NAMALWA (cell line): ENCODE data around the gene TANC1.
A peak's percentile ranks its signal among the peaks of the same experiment; 100 is the strongest.

Experiments
- DNase-seq: peaks from one replicate; pipeline ENCODE4 v3.0.0-alpha.2; 2015; ENCODE audit warnings: low spot score

The TANC1 gene

GRCh38 chr2:159225025-159226016 lies 256.9 kb downstream of the TANC1 start:
- DNase-seq = no peak

- DNase-seq = no peak
Observed at GRCh38 chr2:159226059-159226461, 257.6 kb downstream of the TANC1 start.

- DNase-seq = peak; percentile 23
Observed at GRCh38 chr2:159226608-159227385, 258.4 kb downstream of the TANC1 start.

GRCh38 chr2:159227467-159227866 lies 259.0 kb downstream of the TANC1 start:
- no peak for DNase-seq

GRCh38 chr2:159228081-159228581 lies 259.7 kb downstream of the TANC1 start:
- no peak for DNase-seq

- no peak for DNase-seq
Observed at GRCh38 chr2:159229476-159230144, 261.2 kb downstream of the TANC1 start.

- no peak for DNase-seq
Observed at GRCh38 chr2:159230145-159230877, 261.9 kb downstream of the TANC1 start.

- no peak for DNase-seq
Observed at GRCh38 chr2:159232456-159233170, 264.2 kb downstream of the TANC1 start.

- no peak for DNase-seq
Observed at GRCh38 chr2:159234868-159235267, 266.4 kb downstream of the TANC1 start.

GRCh38 chr2:159243529-159243928 lies 275.1 kb downstream of the TANC1 start:
- no peak for DNase-seq

- no peak for DNase-seq
Observed at GRCh38 chr2:159246325-159246988, 278.0 kb downstream of the TANC1 start.

GRCh38 chr2:159249990-159250715 lies 281.7 kb downstream of the TANC1 start:
- DNase-seq = peak; percentile 52

- no peak for DNase-seq
Observed at GRCh38 chr2:159251296-159252173, 283.1 kb downstream of the TANC1 start.

- no peak for DNase-seq
Observed at GRCh38 chr2:159252905-159253304, 284.5 kb downstream of the TANC1 start.

GRCh38 chr2:159256159-159256558 lies 287.7 kb downstream of the TANC1 start:
- no peak for DNase-seq

- DNase-seq = no peak
Observed at GRCh38 chr2:159262226-159262625, 293.8 kb downstream of the TANC1 start.

GRCh38 chr2:159262904-159263303 lies 294.5 kb downstream of the TANC1 start:
- DNase-seq = no peak

- no peak for DNase-seq
Observed at GRCh38 chr2:159265171-159265576, 296.7 kb downstream of the TANC1 start.
